K562 (cell line): ENCODE results near the gene PTPN7. TPM values are rescaled to one million over a fixed set of nuclear protein-coding genes. Genes with fewer than 3 reads are reported as not detected.

Experiments used
- ATAC-seq: fragments of 200-7000 bp; cut with Tn5 transposase; 3 replicates; pipeline ENCODE4 v1.9.1; 2020; ENCODE audit warnings: moderate library complexity
- BruUV-seq: library from RNA; stranded (reverse); fragments of 400-500 nt; replicated peaks from 2 replicates; lab custom pipeline; 2021; lab: Mats Ljungman, UMichigan
- CTCF ChIA-PET: fragments of 300-600 bp; formaldehyde crosslinking; extraction: SDS; loops from one replicate; lab custom pipeline; 2021; ENCODE audit warnings: low intra/inter-chr PET ratio; lab: Yijun Ruan, JAX
- POLR2A ChIA-PET: fragments of 300-600, 350-650 bp; sonication (Branson Sonifier 250); formaldehyde crosslinking; extraction: SDS; loops from one replicate; lab custom pipeline; 2021; ENCODE audit warnings: antibody characterized with exemption, inconsistent platforms; lab: Yijun Ruan, JAX
- DNase-seq, 4 experiments: peaks; one replicate each; pipeline versions ENCODE4 v3.0.0 to v3.0.0-alpha.2; 2011 to 2018; ENCODE audit warnings: low spot score in 3 of 4, mixed read lengths in 3 of 4; ENCODE audit errors: extremely low read depth in 1 of 4
- FAIRE-seq: peaks from 2 replicates; lab custom pipeline; 2011; peaks lifted over from hg19 to GRCh38; lab: Jason Lieb, UNC
- H2AFZ ChIP-seq: 2 replicates; pipeline ENCODE4 v1.6.0; 2011; ENCODE audit warnings: low read depth, low read length, control low read depth, inconsistent platforms
- H3K27ac ChIP-seq: fragments of 200-600 bp; 3 replicates; pipeline ENCODE4 v1.8.0; 2011; ENCODE audit warnings: low read depth, mild to moderate bottlenecking, control low read depth, inconsistent platforms, low read length, moderate library complexity, mixed read lengths; ENCODE audit errors: extremely low read depth
- H3K27me3 ChIP-seq, 2 experiments: fragments of 300-600 bp in 1 of 2; 2 replicates in 1 of 2; 3 replicates in 1 of 2; pipeline versions ENCODE4 v1.6.0 to v1.8.0; 2011; ENCODE audit warnings: inconsistent platforms in 2 of 2, low read length in 2 of 2, mild to moderate bottlenecking in 1 of 2, mixed read lengths in 1 of 2, moderate library complexity in 1 of 2; ENCODE audit not compliant: control insufficient read depth in 2 of 2, insufficient read depth in 2 of 2
- H3K36me3 ChIP-seq: fragments of 300-600 bp; 3 replicates; pipeline ENCODE4 v1.8.0; 2011; ENCODE audit warnings: mild to moderate bottlenecking, low read length, inconsistent platforms; ENCODE audit not compliant: control insufficient read depth, insufficient read depth
- H3K4me1 ChIP-seq, 2 experiments: fragments of 200-600 bp in 1 of 2; replicated peaks in 1 of 2; 2 replicates in 1 of 2; 3 replicates in 1 of 2; pipeline versions ENCODE4 v1.5.1 to v1.8.0; 2011; ENCODE audit warnings: inconsistent platforms in 2 of 2, low read length in 2 of 2, mild to moderate bottlenecking in 1 of 2, mixed read lengths in 1 of 2, moderate library complexity in 1 of 2; ENCODE audit not compliant: control insufficient read depth in 2 of 2, insufficient read depth in 2 of 2
- H3K4me2 ChIP-seq: 2 replicates; pipeline ENCODE4 v1.6.1; 2011; ENCODE audit warnings: low read length, control low read depth, inconsistent platforms, mixed read lengths; ENCODE audit not compliant: insufficient read depth
- H3K4me3 ChIP-seq: fragments of 200-600 bp; sonication (generic), shearing (Covaris generic); 2 replicates; pipeline ENCODE4 v1.5.1; 2016; ENCODE audit warnings: control low read depth, inconsistent platforms
- H3K79me2 ChIP-seq: fragments of 200-600 bp; 3 replicates; pipeline ENCODE4 v1.8.0; 2011; ENCODE audit warnings: low read length, inconsistent platforms; ENCODE audit not compliant: control insufficient read depth, insufficient read depth
- H3K9ac ChIP-seq, 2 experiments: 2 replicates each; pipeline versions ENCODE4 v1.6.0 to v1.6.1; 2011; ENCODE audit warnings: low read depth in 2 of 2, low read length in 2 of 2, control low read depth in 1 of 2, inconsistent platforms in 1 of 2, mild to moderate bottlenecking in 1 of 2, mixed read lengths in 1 of 2; ENCODE audit not compliant: insufficient read depth in 1 of 2
- H3K9me1 ChIP-seq: one replicate; pipeline ENCODE4 v1.6.0; 2011; ENCODE audit warnings: inconsistent platforms, mild to moderate bottlenecking, low read length, moderate library complexity; ENCODE audit not compliant: control insufficient read depth, insufficient read depth
- H3K9me3 ChIP-seq: replicated peaks from 2 replicates; pipeline ENCODE4 v1.5.1; 2011; ENCODE audit warnings: low read depth, low read length, inconsistent platforms; ENCODE audit not compliant: control insufficient read depth, insufficient read depth
- H4K20me1 ChIP-seq: replicated peaks from 2 replicates; pipeline ENCODE4 v1.6.1; 2011; ENCODE audit warnings: low read length, inconsistent platforms, mixed read lengths; ENCODE audit not compliant: control insufficient read depth, insufficient read depth
- BMI1 ChIP-seq: fragments of 150-350 bp; IDR thresholded peaks from 2 replicates; pipeline ENCODE4 v1.6.1; 2014; ENCODE audit warnings: low read length
- NR2C2 ChIP-seq, 2 experiments: fragments of 200-800 bp in 1 of 2; sonication (Bioruptor generic) in 1 of 2; sonication (generic) in 1 of 2; formaldehyde crosslinking in 1 of 2; IDR thresholded peaks; 2 replicates each; pipeline versions ENCODE4 v1.6.1 to v1.8.0; 2016 to 2022; ENCODE audit warnings: mild to moderate bottlenecking in 1 of 2, missing compliant biosample characterization in 1 of 2, missing genetic modification characterization in 1 of 2, missing genetic modification reagents in 1 of 2
- PHB ChIP-seq: fragments of 250-450 bp; sonication (Bioruptor Pico); IDR thresholded peaks from 2 replicates; pipeline ENCODE4 v1.5.0; 2021
- POLR3A ChIP-seq: IDR thresholded peaks from 2 replicates; pipeline ENCODE4 v1.6.1; 2011; ENCODE audit warnings: borderline replicate concordance, mild to moderate bottlenecking, moderate library complexity; ENCODE audit not compliant: insufficient read length, insufficient read depth; ENCODE audit errors: extremely low read depth
- TCF3 ChIP-seq: sonication (generic); formaldehyde crosslinking; IDR thresholded peaks from 2 replicates; pipeline ENCODE4 v1.4.0; 2020; ENCODE audit warnings: mild to moderate bottlenecking, missing genetic modification reagents
- TCF7L2 ChIP-seq: fragments of 150-350 bp; IDR thresholded peaks from 2 replicates; pipeline ENCODE4 v1.6.1; 2016; ENCODE audit warnings: low read depth, mild to moderate bottlenecking, low read length, moderate library complexity
- ZNF174 ChIP-seq: fragments of 250-450 bp; sonication (Bioruptor Pico); IDR thresholded peaks from 2 replicates; pipeline ENCODE4 v1.4.0; 2020; ENCODE audit warnings: mild to moderate bottlenecking
- WGBS: fragments of 100-300 bp; shearing (Covaris generic); methylation state at CpG from one replicate; pipeline ENCODE4 v1.1.6; 2016; ENCODE audit warnings: low coverage, mixed read lengths; ENCODE audit not compliant: insufficient coverage; ENCODE audit errors: missing lambda C conversion rate; 5-methylcytosine and 5-hydroxymethylcytosine counted together
- in situ Hi-C: fragments of 300-500 bp; cut with MboI; formaldehyde crosslinking; loops from 4 replicates; pipeline ENCODE4 v1.15.0; 2018; ENCODE audit warnings: inconsistent platforms, mixed read lengths
- intact Hi-C: fragments of 100-400 bp; cut with micrococcal nuclease; formaldehyde crosslinking; loops from 2 replicates; pipeline ENCODE4 v1.14.2; 2022
- polyA plus RNA-seq, 8 experiments: library from polyadenylated mRNA; depleted of rRNA in 4 of 8; stranded (reverse) in 5 of 8; unstranded in 3 of 8; fragments of >200 nt; fragmentation: Nextera tagmentation in 2 of 8; fragmentation: Illumina TruSeq in 1 of 8; extraction: Ambion mirVana in 2 of 8; extraction: Trizol in 1 of 8; gene quantifications; 2 replicates each; pipeline versions ENCODE4 v1.2.1 to v1.2.3, GENCODE V29; 2011 to 2014; ENCODE audit warnings: inconsistent platforms in 1 of 8, missing spikeins in 1 of 8
- total RNA-seq, 7 experiments: library from RNA; depleted of rRNA in 6 of 7; stranded (reverse); fragments of >200 nt in 6 of 7; fragmentation: Illumina TruSeq in 2 of 7; extraction: Trizol in 2 of 7; gene quantifications; 2 replicates each; pipeline versions ENCODE4 v1.2.1 to v1.2.3, GENCODE V29; 2011 to 2021; ENCODE audit warnings: low replicate concordance in 1 of 7
- TF ChIP-seq, protein P1 (sequence below), 2 experiments: IDR thresholded peaks; 2 replicates each; pipeline ENCODE4 v1.6.1; 2011; ENCODE audit warnings: borderline replicate concordance in 1 of 2, control low read depth in 1 of 2, low read depth in 1 of 2, low read length in 1 of 2, mild to moderate bottlenecking in 1 of 2, mixed read lengths in 1 of 2, moderate library complexity in 1 of 2; ENCODE audit not compliant: insufficient read depth in 1 of 2, insufficient read length in 1 of 2, poor library complexity in 1 of 2, severe bottlenecking in 1 of 2; ENCODE audit errors: extremely low read depth in 1 of 2

Gene PTPN7
- total and polyA plus RNA-seq, 9 of the 15 experiments (the other 6 are each of a cell fraction or from before 2014, with no cell fraction given) = 18.7 to 144 (median 120) TPM

GRCh38 chr1:202127836-202128622, 32.4 kb downstream of the PTPN7 start:
- ChIA-PET CTCF (no interaction called here), POLR2A (interaction anchor here (0.6 kb wide), 1 partner anchor 38 kb away, joined by 3 read pairs; no protein-coding TSS in a partner anchor)
- no peak overlapping the region for H2AFZ ChIP-seq
- BruUV-seq = no TSS peak
- H3K4me2 ChIP-seq = no peak overlapping the region
- peak overlapping the region in 1 of 2 experiments; percentile 55; a peak in 2 of 4 replicates for H3K9ac ChIP-seq
- no peak for ATAC-seq
- no peaks in the 10 kb centered on the region for H3K9me3 ChIP-seq
- H3K27me3 ChIP-seq = peaks cover 24 to 55% of the 10 kb centered on the region in 2 experiments; a peak in 4 of 5 replicates
- no peaks in the 10 kb centered on the region for H3K79me2 ChIP-seq
- 0 out of 2 replicates have a peak, but pooled peaks cover 4% of the 10 kb centered on the region for H4K20me1 ChIP-seq
- in situ Hi-C loops (no loop called here), intact Hi-C loops (no loop called here)
- peaks cover 0 to 24% of the 10 kb centered on the region in 2 experiments; a peak in 1 of 5 replicates for H3K4me1 ChIP-seq
- TF ChIP-seq TCF7L2 (no peak), PHB (CRISPR knock-in tag) (0 out of 2 replicates have a peak, but pooled peaks have one; percentile 18), BMI1 (no peak), POLR3A (no peak), TCF3 (no peak), ZNF174 (CRISPR knock-in tag) (no peak), NR2C2 (CRISPR knock-in tag; IDR thresholded peaks at IDR 0.05) (0 out of 2 replicates have a peak, but pooled peaks have one; percentile 20), NR2C2 (tag; IDR thresholded peaks at IDR 0.05) (no peak)
- TF ChIP-seq, protein P1, sequence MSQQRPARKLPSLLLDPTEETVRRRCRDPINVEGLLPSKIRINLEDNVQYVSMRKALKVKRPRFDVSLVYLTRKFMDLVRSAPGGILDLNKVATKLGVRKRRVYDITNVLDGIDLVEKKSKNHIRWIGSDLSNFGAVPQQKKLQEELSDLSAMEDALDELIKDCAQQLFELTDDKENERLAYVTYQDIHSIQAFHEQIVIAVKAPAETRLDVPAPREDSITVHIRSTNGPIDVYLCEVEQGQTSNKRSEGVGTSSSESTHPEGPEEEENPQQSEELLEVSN (IDR thresholded peaks at IDR 0.05; ENCODE audit: borderline replicate concordance in 1 of 2, extremely low read depth in 1 of 2, insufficient read depth in 1 of 2, insufficient read length in 1 of 2, low read depth in 1 of 2, low read length in 1 of 2, poor library complexity in 1 of 2, severe bottlenecking in 1 of 2) = no peak
- WGBS = 32% methylated on average over 23 of the region's 26 CpGs
- no peak for FAIRE-seq
- no peaks in the 10 kb centered on the region for H3K9me1 ChIP-seq
- no peak overlapping the region for H3K27ac ChIP-seq
- DNase-seq = no peak
- H3K4me3 ChIP-seq = no peak overlapping the region
- H3K36me3 ChIP-seq = peaks cover 5% of the 10 kb centered on the region; the same call in 1 of the 3 replicates
